Sigmoid colon (tissue), 4 donors: ENCODE results near the gene MROH2A.

ENCODE experiments used
- CTCF ChIP-seq, 4 experiments: fragments of 450-650 bp in 3 of 4; fragments of 200-600 bp in 1 of 4; IDR thresholded peaks; one replicate each; pipeline ENCODE4 v1.5.1; 2016 to 2019; ENCODE audit warnings: antibody characterized with exemption in 4 of 4, mild to moderate bottlenecking in 3 of 4, moderate library complexity in 2 of 4
- EP300 ChIP-seq, 4 donors: sonication (generic); formaldehyde crosslinking; IDR thresholded peaks; one replicate each; pipeline ENCODE4 v1.6.1; 2017; ENCODE audit warnings: antibody characterized with exemption in 4 of 4

GRCh38 chr2:233823731-233824121, 45.6 kb downstream of the MROH2A start:
- TF ChIP-seq CTCF (IDR thresholded peaks at IDR 0.05) (no peak), EP300 (IDR thresholded peaks at IDR 0.05) (no peak)
